Measurements from ENCODE around the gene POU3F2. TPM values are rescaled to one million over a fixed set of nuclear protein-coding genes. Genes with fewer than 3 reads are reported as not detected.

POU3F2 gene
- total and polyA plus RNA-seq, 9 of the 15 experiments (the other 6 are each of a cell fraction or from before 2014, with no cell fraction given): 0.08 to 0.46 (median 0.36) TPM

- TF ChIP-seq, protein P1, sequence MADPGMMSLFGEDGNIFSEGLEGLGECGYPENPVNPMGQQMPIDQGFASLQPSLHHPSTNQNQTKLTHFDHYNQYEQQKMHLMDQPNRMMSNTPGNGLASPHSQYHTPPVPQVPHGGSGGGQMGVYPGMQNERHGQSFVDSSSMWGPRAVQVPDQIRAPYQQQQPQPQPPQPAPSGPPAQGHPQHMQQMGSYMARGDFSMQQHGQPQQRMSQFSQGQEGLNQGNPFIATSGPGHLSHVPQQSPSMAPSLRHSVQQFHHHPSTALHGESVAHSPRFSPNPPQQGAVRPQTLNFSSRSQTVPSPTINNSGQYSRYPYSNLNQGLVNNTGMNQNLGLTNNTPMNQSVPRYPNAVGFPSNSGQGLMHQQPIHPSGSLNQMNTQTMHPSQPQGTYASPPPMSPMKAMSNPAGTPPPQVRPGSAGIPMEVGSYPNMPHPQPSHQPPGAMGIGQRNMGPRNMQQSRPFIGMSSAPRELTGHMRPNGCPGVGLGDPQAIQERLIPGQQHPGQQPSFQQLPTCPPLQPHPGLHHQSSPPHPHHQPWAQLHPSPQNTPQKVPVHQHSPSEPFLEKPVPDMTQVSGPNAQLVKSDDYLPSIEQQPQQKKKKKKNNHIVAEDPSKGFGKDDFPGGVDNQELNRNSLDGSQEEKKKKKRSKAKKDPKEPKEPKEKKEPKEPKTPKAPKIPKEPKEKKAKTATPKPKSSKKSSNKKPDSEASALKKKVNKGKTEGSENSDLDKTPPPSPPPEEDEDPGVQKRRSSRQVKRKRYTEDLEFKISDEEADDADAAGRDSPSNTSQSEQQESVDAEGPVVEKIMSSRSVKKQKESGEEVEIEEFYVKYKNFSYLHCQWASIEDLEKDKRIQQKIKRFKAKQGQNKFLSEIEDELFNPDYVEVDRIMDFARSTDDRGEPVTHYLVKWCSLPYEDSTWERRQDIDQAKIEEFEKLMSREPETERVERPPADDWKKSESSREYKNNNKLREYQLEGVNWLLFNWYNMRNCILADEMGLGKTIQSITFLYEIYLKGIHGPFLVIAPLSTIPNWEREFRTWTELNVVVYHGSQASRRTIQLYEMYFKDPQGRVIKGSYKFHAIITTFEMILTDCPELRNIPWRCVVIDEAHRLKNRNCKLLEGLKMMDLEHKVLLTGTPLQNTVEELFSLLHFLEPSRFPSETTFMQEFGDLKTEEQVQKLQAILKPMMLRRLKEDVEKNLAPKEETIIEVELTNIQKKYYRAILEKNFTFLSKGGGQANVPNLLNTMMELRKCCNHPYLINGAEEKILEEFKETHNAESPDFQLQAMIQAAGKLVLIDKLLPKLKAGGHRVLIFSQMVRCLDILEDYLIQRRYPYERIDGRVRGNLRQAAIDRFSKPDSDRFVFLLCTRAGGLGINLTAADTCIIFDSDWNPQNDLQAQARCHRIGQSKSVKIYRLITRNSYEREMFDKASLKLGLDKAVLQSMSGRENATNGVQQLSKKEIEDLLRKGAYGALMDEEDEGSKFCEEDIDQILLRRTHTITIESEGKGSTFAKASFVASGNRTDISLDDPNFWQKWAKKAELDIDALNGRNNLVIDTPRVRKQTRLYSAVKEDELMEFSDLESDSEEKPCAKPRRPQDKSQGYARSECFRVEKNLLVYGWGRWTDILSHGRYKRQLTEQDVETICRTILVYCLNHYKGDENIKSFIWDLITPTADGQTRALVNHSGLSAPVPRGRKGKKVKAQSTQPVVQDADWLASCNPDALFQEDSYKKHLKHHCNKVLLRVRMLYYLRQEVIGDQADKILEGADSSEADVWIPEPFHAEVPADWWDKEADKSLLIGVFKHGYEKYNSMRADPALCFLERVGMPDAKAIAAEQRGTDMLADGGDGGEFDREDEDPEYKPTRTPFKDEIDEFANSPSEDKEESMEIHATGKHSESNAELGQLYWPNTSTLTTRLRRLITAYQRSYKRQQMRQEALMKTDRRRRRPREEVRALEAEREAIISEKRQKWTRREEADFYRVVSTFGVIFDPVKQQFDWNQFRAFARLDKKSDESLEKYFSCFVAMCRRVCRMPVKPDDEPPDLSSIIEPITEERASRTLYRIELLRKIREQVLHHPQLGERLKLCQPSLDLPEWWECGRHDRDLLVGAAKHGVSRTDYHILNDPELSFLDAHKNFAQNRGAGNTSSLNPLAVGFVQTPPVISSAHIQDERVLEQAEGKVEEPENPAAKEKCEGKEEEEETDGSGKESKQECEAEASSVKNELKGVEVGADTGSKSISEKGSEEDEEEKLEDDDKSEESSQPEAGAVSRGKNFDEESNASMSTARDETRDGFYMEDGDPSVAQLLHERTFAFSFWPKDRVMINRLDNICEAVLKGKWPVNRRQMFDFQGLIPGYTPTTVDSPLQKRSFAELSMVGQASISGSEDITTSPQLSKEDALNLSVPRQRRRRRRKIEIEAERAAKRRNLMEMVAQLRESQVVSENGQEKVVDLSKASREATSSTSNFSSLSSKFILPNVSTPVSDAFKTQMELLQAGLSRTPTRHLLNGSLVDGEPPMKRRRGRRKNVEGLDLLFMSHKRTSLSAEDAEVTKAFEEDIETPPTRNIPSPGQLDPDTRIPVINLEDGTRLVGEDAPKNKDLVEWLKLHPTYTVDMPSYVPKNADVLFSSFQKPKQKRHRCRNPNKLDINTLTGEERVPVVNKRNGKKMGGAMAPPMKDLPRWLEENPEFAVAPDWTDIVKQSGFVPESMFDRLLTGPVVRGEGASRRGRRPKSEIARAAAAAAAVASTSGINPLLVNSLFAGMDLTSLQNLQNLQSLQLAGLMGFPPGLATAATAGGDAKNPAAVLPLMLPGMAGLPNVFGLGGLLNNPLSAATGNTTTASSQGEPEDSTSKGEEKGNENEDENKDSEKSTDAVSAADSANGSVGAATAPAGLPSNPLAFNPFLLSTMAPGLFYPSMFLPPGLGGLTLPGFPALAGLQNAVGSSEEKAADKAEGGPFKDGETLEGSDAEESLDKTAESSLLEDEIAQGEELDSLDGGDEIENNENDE (IDR thresholded peaks at IDR 0.05; ENCODE audit: low read depth, low read length): no peak
- TF ChIP-seq FOS (IDR thresholded peaks at IDR 0.05; ENCODE audit: extremely low read depth, insufficient read length) (peak; percentile 16), POLR2AphosphoS5 (IDR thresholded peaks at IDR 0.05; ENCODE audit: control insufficient read depth, insufficient read depth, low read depth, low read length) (peak; percentile 65), NFYB (IDR thresholded peaks at IDR 0.05; ENCODE audit: extremely low read depth, insufficient read length) (peak; percentile 32), RBBP5 (IDR thresholded peaks at IDR 0.05; ENCODE audit: borderline replicate concordance, insufficient read depth, low read length, poor library complexity, severe bottlenecking) (peak; percentile 38), TEAD4 (IDR thresholded peaks at IDR 0.05; ENCODE audit: low read length) (peak; percentile 33), TEAD4 (CRISPR knock-in tag; IDR thresholded peaks at IDR 0.05; ENCODE audit: borderline replicate concordance) (no peak), SMARCE1 (IDR thresholded peaks at IDR 0.05) (peak; percentile 50), CEBPB (tag; IDR thresholded peaks at IDR 0.05) (peak; percentile 80)
- TF ChIP-seq, protein P2, sequence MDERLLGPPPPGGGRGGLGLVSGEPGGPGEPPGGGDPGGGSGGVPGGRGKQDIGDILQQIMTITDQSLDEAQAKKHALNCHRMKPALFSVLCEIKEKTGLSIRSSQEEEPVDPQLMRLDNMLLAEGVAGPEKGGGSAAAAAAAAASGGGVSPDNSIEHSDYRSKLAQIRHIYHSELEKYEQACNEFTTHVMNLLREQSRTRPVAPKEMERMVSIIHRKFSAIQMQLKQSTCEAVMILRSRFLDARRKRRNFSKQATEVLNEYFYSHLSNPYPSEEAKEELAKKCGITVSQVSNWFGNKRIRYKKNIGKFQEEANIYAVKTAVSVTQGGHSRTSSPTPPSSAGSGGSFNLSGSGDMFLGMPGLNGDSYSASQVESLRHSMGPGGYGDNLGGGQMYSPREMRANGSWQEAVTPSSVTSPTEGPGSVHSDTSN (CRISPR knock-in tag; IDR thresholded peaks at IDR 0.05; ENCODE audit: low read depth): no peak
- TF ChIP-seq, protein P2 (tag; conservative IDR thresholded peaks at IDR 0.05; ENCODE audit: low read depth): peak; percentile 67
Observed at GRCh38 chr6:98834060-98835031, at the start of gene POU3F2 (continued).
